Endothelial cell of umbilical vein (primary cell): Measurements from ENCODE around the gene ZW10. TPM values are rescaled to one million over a fixed set of nuclear protein-coding genes. Genes with fewer than 3 reads are reported as not detected.

Experiments
- BruUV-seq: library from RNA; stranded (reverse); fragments of 400-500 nt; replicated peaks from 2 replicates; lab custom pipeline; 2021; lab: Mats Ljungman, UMichigan
- CTCF ChIA-PET: fragments of 300-600, 350-600 bp; sonication (Branson Sonifier 250); formaldehyde crosslinking; loops from one replicate; lab custom pipeline; 2021; ENCODE audit warnings: antibody characterized with exemption, inconsistent platforms; lab: Charles Lee
- POLR2A ChIA-PET: fragments of 300-600, 350-600 bp; sonication (Branson Sonifier 250); formaldehyde crosslinking; loops from one replicate; lab custom pipeline; 2021; ENCODE audit warnings: antibody characterized with exemption, inconsistent platforms; lab: Charles Lee
- DNase-seq: peaks from one replicate; pipeline ENCODE4 v3.0.0-alpha.2; 2011; ENCODE audit warnings: low read depth, low spot score
- FAIRE-seq: peaks from 2 replicates; lab custom pipeline; 2011; peaks lifted over from hg19 to GRCh38; lab: Jason Lieb, UNC
- H2AFZ ChIP-seq: 2 replicates; pipeline ENCODE4 v1.6.0; 2012; ENCODE audit warnings: low read depth, low read length, control low read depth, inconsistent platforms
- H3K27ac ChIP-seq: 2 replicates; pipeline ENCODE4 v1.5.1; 2011; ENCODE audit warnings: low read depth, mild to moderate bottlenecking, control low read depth, low read length, moderate library complexity; ENCODE audit not compliant: insufficient read depth
- H3K27me3 ChIP-seq, 2 experiments: 2 replicates each; pipeline versions ENCODE4 v1.6.0 to v1.6.1; 2011; ENCODE audit warnings: low read length in 2 of 2, mixed read lengths in 1 of 2; ENCODE audit not compliant: control insufficient read depth in 2 of 2, insufficient read depth in 2 of 2
- H3K36me3 ChIP-seq, 2 experiments: 2 replicates in 1 of 2; 3 replicates in 1 of 2; pipeline ENCODE4 v1.5.1; 2011; ENCODE audit warnings: low read length in 2 of 2, mild to moderate bottlenecking in 1 of 2, moderate library complexity in 1 of 2; ENCODE audit not compliant: control insufficient read depth in 2 of 2, insufficient read depth in 2 of 2; ENCODE audit errors: extremely low read depth in 1 of 2
- H3K4me1 ChIP-seq: 3 replicates; pipeline ENCODE4 v1.5.1; 2011; ENCODE audit warnings: mild to moderate bottlenecking, low read length; ENCODE audit not compliant: control insufficient read depth, insufficient read depth; ENCODE audit errors: extremely low read depth
- H3K4me2 ChIP-seq: 2 replicates; pipeline ENCODE4 v1.6.1; 2011; ENCODE audit warnings: low read length, control low read depth, mixed read lengths; ENCODE audit not compliant: insufficient read depth
- H3K4me3 ChIP-seq, 3 experiments: fragments of 200-600 bp in 1 of 3; sonication (generic), shearing (Covaris generic) in 1 of 3; replicated peaks in 1 of 3; 2 replicates each; pipeline ENCODE4 v1.5.1; 2011 to 2016; ENCODE audit warnings: control low read depth in 3 of 3, low read length in 3 of 3, mild to moderate bottlenecking in 2 of 3, inconsistent platforms in 1 of 3, low read depth in 1 of 3, moderate library complexity in 1 of 3; ENCODE audit not compliant: insufficient read depth in 1 of 3
- H3K79me2 ChIP-seq: 2 replicates; pipeline ENCODE4 v1.6.0; 2012; ENCODE audit warnings: low read length, inconsistent platforms; ENCODE audit not compliant: control insufficient read depth, insufficient read depth
- H3K9ac ChIP-seq: replicated peaks from 2 replicates; pipeline ENCODE3; 2011; ENCODE audit warnings: low read length, control low read depth; ENCODE audit not compliant: insufficient read depth; ENCODE audit errors: extremely low read depth
- H3K9me1 ChIP-seq: replicated peaks from 3 replicates; pipeline ENCODE4 v1.6.0; 2011; ENCODE audit warnings: mild to moderate bottlenecking, low read length; ENCODE audit not compliant: control insufficient read depth, insufficient read depth; ENCODE audit errors: extremely low read depth
- H3K9me3 ChIP-seq: replicated peaks from 2 replicates; pipeline ENCODE4 v1.5.1; 2012; ENCODE audit warnings: low read length, inconsistent platforms; ENCODE audit not compliant: control insufficient read depth, insufficient read depth
- H4K20me1 ChIP-seq: replicated peaks from 2 replicates; pipeline ENCODE3; 2011; ENCODE audit warnings: mild to moderate bottlenecking, low read length; ENCODE audit not compliant: control insufficient read depth, insufficient read depth; ENCODE audit errors: extremely low read depth
- CTCF ChIP-seq, 2 donors: IDR thresholded peaks; 1 replicate in 1 of 2; 2 replicates in 1 of 2; pipeline ENCODE4 v1.5.1; 2011; ENCODE audit warnings: low read length in 2 of 2, mild to moderate bottlenecking in 2 of 2, moderate library complexity in 2 of 2, control low read depth in 1 of 2, inconsistent platforms in 1 of 2, low read depth in 1 of 2; ENCODE audit not compliant: insufficient read depth in 1 of 2; ENCODE audit errors: extremely low read depth in 1 of 2
- EZH2 ChIP-seq: IDR thresholded peaks from 2 replicates; pipeline ENCODE4 v1.6.1; 2012; ENCODE audit warnings: borderline replicate concordance, low read depth, mild to moderate bottlenecking, moderate library complexity, low read length, inconsistent platforms; ENCODE audit not compliant: severe bottlenecking
- FOS ChIP-seq: IDR thresholded peaks from 2 replicates; pipeline ENCODE4 v1.6.1; 2011; ENCODE audit warnings: mild to moderate bottlenecking, low read length, moderate library complexity, borderline replicate concordance; ENCODE audit not compliant: insufficient read depth
- GATA2 ChIP-seq: IDR thresholded peaks from 2 replicates; pipeline ENCODE4 v1.7.0; 2011; ENCODE audit warnings: low read depth, mild to moderate bottlenecking, moderate library complexity, mixed read lengths, low read length; ENCODE audit not compliant: insufficient read length, insufficient read depth
- MAX ChIP-seq: IDR thresholded peaks from 2 replicates; pipeline ENCODE4 v1.6.1; 2011; ENCODE audit not compliant: insufficient read depth, insufficient read length
- POLR2A ChIP-seq: IDR thresholded peaks from 2 replicates; pipeline ENCODE4 v1.6.1; 2012; ENCODE audit warnings: low read depth, mild to moderate bottlenecking, control low read depth, low read length
- POLR2AphosphoS5 ChIP-seq: IDR thresholded peaks from 2 replicates; pipeline ENCODE4 v1.6.1; 2012; ENCODE audit warnings: low read depth, mild to moderate bottlenecking, control low read depth, low read length, moderate library complexity; ENCODE audit not compliant: insufficient read depth
- dilution Hi-C: fragments of 300-500 bp; cut with MboI; formaldehyde crosslinking; loops from one replicate; pipeline ENCODE4 v1.15.0; 2019; ENCODE audit warnings: low sequenced_read_pairs; ENCODE audit not compliant: extremely low pct_ligation_motif_present
- intact Hi-C: fragments of 100-400 bp; cut with micrococcal nuclease; formaldehyde crosslinking; loops from one replicate; pipeline ENCODE4 v1.10.0; 2022
- polyA plus RNA-seq, 4 experiments: library from polyadenylated mRNA; depleted of rRNA in 3 of 4; stranded (reverse) in 3 of 4; unstranded in 1 of 4; fragments of >200 nt; gene quantifications; 2 replicates each; pipeline versions ENCODE4 v1.2.1 to v1.2.3, GENCODE V29; 2011 to 2012; ENCODE audit warnings: missing spikeins in 1 of 4
- total RNA-seq: library from RNA; stranded (reverse); gene quantifications from 2 replicates; pipeline ENCODE4 v1.2.3, GENCODE V29; 2021

The ZW10 gene
- total and polyA plus RNA-seq, 2 donors (not counting 3 experiments of a cell fraction or from before 2014, with no cell fraction given) = 7.5 to 22.1 TPM

GRCh38 chr11:113808931-113809330 is 35.4 kb upstream of the ZW10 start:
- dilution Hi-C loops = no loop called here
- FAIRE-seq (no peak), DNase-seq (no peak)
- H3K27me3 ChIP-seq = no peaks in the 10 kb centered on the region
- H3K4me2 ChIP-seq = no peak overlapping the region
- no peaks in the 10 kb centered on the region for H3K9me1 ChIP-seq
- H3K9me3 ChIP-seq = no peaks in the 10 kb centered on the region
- BruUV-seq = no TSS peak
- ChIA-PET POLR2A (no interaction called here), CTCF (no interaction called here)
- intact Hi-C loops = no loop called here
- H3K4me1 ChIP-seq = no peaks in the 10 kb centered on the region
- no peak overlapping the region for H2AFZ ChIP-seq
- peaks cover 3 to 5% of the 10 kb centered on the region in 2 experiments for H3K36me3 ChIP-seq
- no peak overlapping the region for H3K27ac ChIP-seq
- no peaks in the 10 kb centered on the region for H4K20me1 ChIP-seq
- no peak overlapping the region for H3K9ac ChIP-seq
- no peaks in the 10 kb centered on the region for H3K79me2 ChIP-seq
- TF ChIP-seq CTCF (IDR thresholded peaks at IDR 0.05; ENCODE audit: extremely low read depth in 1 of 2, insufficient read depth in 1 of 2, low read depth in 1 of 2, low read length in 2 of 2) (no peak), GATA2 (no peak), FOS (no peak), EZH2 (no peak), POLR2A (no peak), MAX (no peak), POLR2AphosphoS5 (no peak)
- H3K4me3 ChIP-seq = no peak overlapping the region
